DOHH2 (cell line): ENCODE measurements around the gene CNPY1.

Experiments
- H3F3A ChIP-seq: fragments of 200-600 bp; sonication (generic), shearing (Covaris generic); 2 replicates; pipeline ENCODE4 v1.6.0; 2016; ENCODE audit warnings: antibody characterized with exemption, mild to moderate bottlenecking; ENCODE audit not compliant: control insufficient read depth, insufficient read depth
- H3K27ac ChIP-seq: fragments of 200-600 bp; sonication (generic); 2 replicates; pipeline ENCODE4 v1.5.1; 2014; ENCODE audit warnings: low read depth, mild to moderate bottlenecking, low read length, moderate library complexity
- H3K27me3 ChIP-seq: fragments of 200-600 bp; sonication (generic); 2 replicates; pipeline ENCODE4 v1.6.1; 2014; ENCODE audit warnings: mild to moderate bottlenecking, low read length, mixed read lengths; ENCODE audit not compliant: control insufficient read depth
- H3K36me3 ChIP-seq: fragments of 200-600 bp; sonication (generic); 2 replicates; pipeline ENCODE4 v1.6.1; 2014; ENCODE audit warnings: mild to moderate bottlenecking, low read length, moderate library complexity, mixed read lengths; ENCODE audit not compliant: control insufficient read depth
- H3K4me1 ChIP-seq: fragments of 200-600 bp; sonication (generic); 2 replicates; pipeline ENCODE4 v1.6.1; 2014; ENCODE audit warnings: mild to moderate bottlenecking, low read length, mixed read lengths; ENCODE audit not compliant: control insufficient read depth
- H3K4me2 ChIP-seq: fragments of 200-600 bp; sonication (generic); 2 replicates; pipeline ENCODE4 v1.6.0; 2014; ENCODE audit warnings: mild to moderate bottlenecking, low read length, moderate library complexity
- H3K4me3 ChIP-seq: fragments of 200-600 bp; sonication (generic); 2 replicates; pipeline ENCODE4 v1.5.1; 2014; ENCODE audit warnings: mild to moderate bottlenecking, low read length, mixed read lengths
- H3K79me2 ChIP-seq: fragments of 200-600 bp; sonication (generic); 2 replicates; pipeline ENCODE4 v1.6.1; 2014; ENCODE audit warnings: mild to moderate bottlenecking, low read length, mixed read lengths; ENCODE audit not compliant: control insufficient read depth
- H3K9me2 ChIP-seq: fragments of 200-600 bp; sonication (generic); replicated peaks from 2 replicates; pipeline ENCODE4 v1.6.1; 2014; ENCODE audit warnings: mild to moderate bottlenecking, low read length, mixed read lengths; ENCODE audit not compliant: control insufficient read depth
- H3K9me3 ChIP-seq: fragments of 200-600 bp; sonication (generic); 2 replicates; pipeline ENCODE4 v1.6.1; 2014; ENCODE audit warnings: antibody characterized with exemption, low read length, mixed read lengths; ENCODE audit not compliant: control insufficient read depth, insufficient read depth
- H4K20me1 ChIP-seq: fragments of 200-600 bp; sonication (generic); 2 replicates; pipeline ENCODE4 v1.6.0; 2014; ENCODE audit warnings: low read depth, mild to moderate bottlenecking, antibody characterized with exemption, low read length, moderate library complexity; ENCODE audit not compliant: control insufficient read depth, insufficient read depth
- CTCF ChIP-seq: fragments of 200-600 bp; sonication (generic); IDR thresholded peaks from one replicate; pipeline ENCODE4 v1.5.1; 2014; ENCODE audit warnings: antibody characterized with exemption, mild to moderate bottlenecking, low read depth, low read length; ENCODE audit not compliant: poor library complexity, severe bottlenecking
- EZH2phosphoT487 ChIP-seq: fragments of 200-600 bp; sonication (generic); IDR thresholded peaks from 2 replicates; pipeline ENCODE4 v1.6.1; 2017; ENCODE audit warnings: borderline replicate concordance, mild to moderate bottlenecking, antibody characterized with exemption, low read length, moderate library complexity, mixed read lengths

CNPY1 gene

DNA sequence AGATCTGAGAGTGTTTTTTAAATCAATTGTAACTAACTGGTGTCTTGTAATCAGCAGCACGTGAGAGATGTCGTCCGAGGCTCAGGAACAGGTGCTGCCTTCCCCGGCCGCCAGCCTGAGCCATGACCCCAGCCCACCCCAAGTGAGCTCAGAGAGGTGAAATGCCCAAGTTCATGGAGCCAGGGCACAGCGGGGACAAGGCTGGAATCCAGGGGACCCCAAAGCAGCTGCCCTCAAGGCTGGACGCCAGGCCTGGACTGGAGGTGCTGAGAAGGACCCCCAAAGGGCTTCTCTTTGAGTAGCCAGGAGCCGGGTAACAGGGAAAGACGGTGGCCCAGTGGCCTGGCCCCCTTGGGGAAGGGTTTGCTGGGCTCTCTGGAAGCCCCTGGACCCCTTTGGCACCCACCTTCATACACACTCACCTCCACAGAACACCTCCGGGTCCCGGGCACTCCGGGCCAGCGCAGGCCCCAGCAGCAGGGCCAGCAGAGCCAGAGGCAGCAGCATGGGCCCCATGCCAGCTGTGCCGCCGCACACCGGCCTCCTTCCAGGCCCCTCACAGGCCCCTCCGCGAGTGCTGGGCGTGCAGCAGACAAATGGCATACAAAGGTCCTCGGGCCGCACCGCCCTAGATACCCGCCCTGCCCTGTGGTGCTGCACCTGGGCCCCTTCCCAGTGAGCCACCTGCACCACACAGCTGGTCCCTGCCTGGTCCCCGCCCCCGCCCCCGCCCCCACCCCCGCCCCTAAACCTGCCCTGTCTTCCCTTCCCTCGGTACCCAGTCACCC lies 24.0 kb upstream of the CNPY1 start:
- H3K27me3 ChIP-seq = peaks cover 8% of the 10 kb centered on the region

GRCh38 chr7:155569681-155570080 lies 23.3 kb upstream of the CNPY1 start:
- Histone ChIP-seq H3K9me3 (no peaks in the 10 kb centered on the region), H3F3A (no peaks in the 10 kb centered on the region), H3K79me2 (no peaks in the 10 kb centered on the region), H3K9me2 (no peaks in the 10 kb centered on the region), H3K4me1 (peaks cover 13% of the 10 kb centered on the region), H3K27ac (no peak overlapping the region), H3K27me3 (peaks cover 8% of the 10 kb centered on the region), H4K20me1 (no peaks in the 10 kb centered on the region), H3K4me2 (no peak overlapping the region), H3K36me3 (no peaks in the 10 kb centered on the region), H3K4me3 (no peak overlapping the region)
- TF ChIP-seq CTCF = no peak
- no peak for TF ChIP-seq EZH2phosphoT487

More for the DNA sequence above, 24.0 kb upstream of the CNPY1 start:
- no peak overlapping the region for H3K4me2 ChIP-seq
- no peak overlapping the region for H3K4me3 ChIP-seq
- H3F3A ChIP-seq = no peaks in the 10 kb centered on the region
- H3K36me3 ChIP-seq = no peaks in the 10 kb centered on the region
- TF ChIP-seq CTCF (no peak), EZH2phosphoT487 (no peak)
- no peaks in the 10 kb centered on the region for H4K20me1 ChIP-seq
- H3K4me1 ChIP-seq = peaks cover 13% of the 10 kb centered on the region
- no peak overlapping the region for H3K27ac ChIP-seq
- no peaks in the 10 kb centered on the region for H3K9me2 ChIP-seq
- H3K9me3 ChIP-seq = no peaks in the 10 kb centered on the region
- H3K79me2 ChIP-seq = no peaks in the 10 kb centered on the region

DNA sequence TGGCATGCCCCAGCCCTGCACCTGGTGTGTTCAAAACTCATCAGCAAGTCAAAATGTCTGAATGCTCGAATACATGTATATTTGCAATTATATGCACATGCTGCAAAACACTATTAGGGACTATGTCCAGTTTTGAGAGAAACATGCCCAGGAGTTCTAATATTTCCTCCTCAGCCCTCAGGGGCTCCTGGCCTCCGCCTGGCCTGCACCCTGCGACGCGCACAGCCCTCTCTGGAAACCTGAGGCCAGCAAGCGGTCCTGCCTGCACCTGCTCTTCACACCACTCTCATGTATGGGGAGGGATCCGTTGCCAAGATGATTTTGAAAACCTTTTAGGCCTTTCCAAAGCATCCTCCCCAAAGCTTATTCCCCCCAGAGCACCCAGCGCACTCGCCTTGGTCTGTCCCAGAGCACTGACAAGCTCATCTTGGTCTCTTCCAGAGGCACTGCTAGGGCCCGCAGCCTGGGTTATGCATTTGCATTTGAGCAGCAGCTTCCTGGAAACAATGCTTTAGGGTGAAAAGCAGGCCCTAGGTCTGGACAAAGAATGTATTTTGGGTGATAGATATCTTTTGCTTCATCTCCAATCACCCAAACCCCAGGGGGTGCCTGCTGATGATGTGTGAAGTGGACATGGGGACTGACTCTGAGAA lies 22.6 kb upstream of the CNPY1 start:
- Histone ChIP-seq H3K4me1 (peaks cover 13% of the 10 kb centered on the region), H3K9me2 (no peaks in the 10 kb centered on the region), H3K27me3 (peaks cover 8% of the 10 kb centered on the region), H3K36me3 (no peaks in the 10 kb centered on the region), H3F3A (no peaks in the 10 kb centered on the region), H3K79me2 (no peaks in the 10 kb centered on the region), H3K4me3 (no peak overlapping the region), H3K27ac (no peak overlapping the region), H3K9me3 (no peaks in the 10 kb centered on the region), H4K20me1 (no peaks in the 10 kb centered on the region), H3K4me2 (no peak overlapping the region)
- TF ChIP-seq CTCF = no peak
- no peak for TF ChIP-seq EZH2phosphoT487
